Measurements from ENCODE around the gene ASIC4.

ASIC4 gene

DNA sequence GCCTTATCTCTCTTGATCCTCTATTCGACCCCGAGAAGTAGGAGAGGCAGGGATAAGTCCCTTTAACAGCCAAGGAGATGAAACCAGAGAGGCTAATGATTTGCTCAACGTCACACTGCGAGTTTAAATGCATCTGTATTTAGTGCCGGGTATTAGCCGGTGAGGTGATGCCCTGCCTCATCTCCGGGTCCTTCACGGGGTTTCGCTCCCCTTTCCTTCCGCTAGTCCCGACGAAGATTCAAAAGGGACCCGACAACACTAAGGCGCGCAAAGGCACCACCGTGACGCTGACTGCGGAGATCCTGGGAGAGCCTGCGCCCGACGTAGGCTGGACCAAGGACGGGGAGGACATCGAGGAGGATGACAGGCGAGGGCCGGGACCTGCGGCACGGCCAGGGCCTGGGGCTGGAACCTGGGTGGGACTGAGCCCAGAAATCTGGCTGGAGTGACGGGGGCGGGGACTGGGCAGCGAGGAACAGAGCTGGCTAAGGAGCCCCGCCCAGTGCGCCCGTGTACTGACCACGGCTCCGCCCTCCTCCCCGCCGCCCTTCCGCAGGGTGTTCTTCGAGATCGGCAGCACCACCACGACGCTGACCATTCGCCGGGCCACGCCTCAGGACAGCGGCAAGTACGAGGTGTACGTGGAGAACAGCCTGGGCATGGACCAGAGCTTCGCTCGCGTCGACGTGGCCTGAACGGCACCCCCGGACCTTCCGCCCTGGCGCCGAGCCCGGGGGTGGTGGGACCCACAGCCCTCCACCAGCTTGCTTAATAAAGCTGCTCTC is 16.6 kb upstream of the ASIC4 start:
- DNase-seq (ENCODE audit: low read depth), result no peak

DNA sequence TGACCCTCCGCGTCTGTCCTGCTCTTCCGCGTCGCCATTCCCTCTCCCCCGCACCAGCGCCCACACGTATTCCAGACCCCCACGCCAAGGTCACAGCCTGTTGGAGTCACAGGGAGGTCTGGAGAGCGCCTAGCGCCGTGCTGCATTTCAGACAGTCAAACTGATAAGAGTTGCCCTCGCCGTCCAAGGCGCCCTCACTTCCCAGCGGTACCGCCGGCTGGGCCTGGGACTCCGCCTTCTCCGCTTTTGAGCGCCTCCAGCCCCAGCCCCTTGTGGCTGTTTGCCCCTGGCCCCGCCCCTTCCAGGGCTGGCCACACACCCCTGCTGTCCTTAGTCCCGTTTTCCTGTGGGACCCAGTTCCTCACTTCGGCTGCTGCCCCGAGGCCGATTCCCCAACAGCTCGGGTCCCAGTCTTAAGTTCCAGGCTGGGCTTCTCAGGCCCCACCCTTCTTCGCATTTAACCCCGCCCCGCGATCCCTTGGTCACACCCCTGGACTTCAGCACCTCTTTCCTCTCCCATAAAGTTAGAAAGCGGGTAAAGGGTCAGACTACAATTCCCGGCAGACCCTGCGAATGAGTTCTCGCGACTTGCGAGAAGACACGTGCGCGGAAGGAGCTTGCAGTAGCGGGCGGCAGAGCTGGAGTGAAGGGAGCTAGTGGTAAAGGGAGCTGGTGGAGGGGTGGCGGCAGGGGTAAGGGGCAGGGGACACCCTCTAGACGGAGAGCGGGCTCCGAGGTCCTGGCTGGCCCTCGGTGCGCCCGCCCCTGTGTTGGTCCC is 15.8 kb upstream of the ASIC4 start, which contains the start of gene GMPPA:
Gene GMPPA (plus strand): TSS at position 612 of the 778 bp plus-strand sequence. CDS start 1,085 bp downstream, outside the sequence.
- DNase-seq (ENCODE audit: low read depth), result peak; percentile 84

DNA sequence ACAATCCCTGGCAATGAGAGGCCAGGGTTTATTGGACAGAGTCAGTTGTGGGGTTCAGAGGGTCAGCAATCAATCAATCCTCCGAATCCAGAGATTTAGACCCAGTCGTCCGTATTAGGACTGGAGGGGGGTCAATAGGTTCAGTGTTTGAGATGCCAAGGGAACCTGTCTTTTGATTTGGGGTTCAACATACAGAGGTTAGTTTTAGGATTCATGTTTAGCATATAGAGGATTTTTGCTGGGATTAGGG is 15.3 kb upstream of the ASIC4 start:
- DNase-seq (ENCODE audit: low read depth), result no peak

DNA sequence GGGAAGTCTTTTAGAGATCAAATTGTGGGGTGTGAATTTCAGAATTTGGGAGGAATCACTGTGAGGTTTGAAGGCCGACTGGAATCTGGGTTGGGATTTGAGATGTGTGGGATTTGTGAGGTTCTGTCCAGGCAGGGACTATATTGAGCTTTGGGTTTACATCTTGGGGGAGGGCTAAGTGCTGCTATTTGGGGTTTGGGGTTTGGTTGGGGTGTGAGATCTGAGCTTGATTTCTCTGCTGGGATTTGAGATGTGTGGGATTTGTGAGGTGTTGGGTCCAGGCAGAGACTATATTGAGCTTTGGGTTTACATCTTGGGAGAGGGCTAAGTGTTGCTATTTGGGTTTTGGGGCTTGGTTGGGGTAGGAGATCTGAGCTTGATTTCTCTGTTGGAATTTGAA is 14.7 kb upstream of the ASIC4 start:
- DNase-seq (ENCODE audit: low read depth), result no peak

DNA sequence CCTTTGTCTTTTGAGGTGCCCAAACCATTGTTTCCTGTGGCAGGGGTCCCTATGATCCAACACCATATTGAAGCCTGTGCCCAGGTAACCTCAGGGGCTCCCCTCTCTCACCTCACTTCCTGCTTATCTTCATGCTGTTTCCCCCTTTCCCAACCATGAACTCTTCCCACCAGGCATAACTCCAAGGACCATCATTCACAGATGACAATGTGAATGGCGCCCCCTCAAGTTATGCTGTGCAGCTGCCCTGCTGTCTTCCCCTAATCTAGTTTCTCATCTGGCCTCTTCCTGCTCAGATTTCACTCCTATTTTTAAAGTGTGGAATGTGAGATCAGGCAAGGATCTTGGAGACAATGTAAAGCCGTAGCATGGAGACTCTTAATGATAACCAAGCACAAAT is 14.1 kb upstream of the ASIC4 start:
- DNase-seq (ENCODE audit: low read depth), result no peak

DNA sequence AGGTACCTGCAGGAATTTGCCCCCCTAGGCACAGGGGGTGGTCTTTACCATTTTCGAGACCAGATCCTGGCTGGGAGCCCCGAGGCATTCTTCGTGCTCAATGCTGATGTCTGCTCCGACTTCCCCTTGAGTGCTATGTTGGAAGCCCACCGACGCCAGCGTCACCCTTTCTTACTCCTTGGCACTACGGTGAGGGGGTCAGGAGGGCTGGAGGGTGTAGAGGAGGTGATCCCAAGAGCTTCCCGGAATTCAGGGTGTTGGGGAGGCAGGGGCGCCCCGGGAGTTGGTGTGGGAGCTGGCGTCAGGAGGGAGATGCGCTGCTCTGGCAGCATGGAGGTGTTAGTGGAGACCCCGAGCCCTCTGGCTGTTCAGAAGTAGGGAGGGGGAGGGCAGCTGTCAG is 12.4 kb upstream of the ASIC4 start:
- no peak for DNase-seq (ENCODE audit: low read depth)

DNA sequence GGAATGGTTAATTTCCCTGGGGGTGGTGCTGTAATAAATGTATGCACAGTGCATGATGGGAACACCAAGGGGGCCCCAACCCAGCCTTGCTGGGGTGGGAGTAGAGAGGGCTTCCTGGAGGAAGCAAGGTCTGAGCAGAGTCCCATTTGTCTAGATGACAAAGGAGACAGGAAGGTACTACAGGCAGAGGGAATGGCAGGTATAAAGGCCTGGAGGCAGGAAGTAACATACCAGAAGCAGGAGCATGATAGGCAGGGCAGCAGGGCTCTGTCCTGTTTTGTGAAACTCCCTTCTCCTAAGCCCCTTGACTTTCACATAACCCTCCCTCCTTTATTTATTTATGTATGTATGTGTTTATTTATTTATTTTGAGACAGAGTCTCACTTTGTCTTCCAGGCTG is 11.7 kb upstream of the ASIC4 start:
- DNase-seq (ENCODE audit: low read depth), result no peak

DNA sequence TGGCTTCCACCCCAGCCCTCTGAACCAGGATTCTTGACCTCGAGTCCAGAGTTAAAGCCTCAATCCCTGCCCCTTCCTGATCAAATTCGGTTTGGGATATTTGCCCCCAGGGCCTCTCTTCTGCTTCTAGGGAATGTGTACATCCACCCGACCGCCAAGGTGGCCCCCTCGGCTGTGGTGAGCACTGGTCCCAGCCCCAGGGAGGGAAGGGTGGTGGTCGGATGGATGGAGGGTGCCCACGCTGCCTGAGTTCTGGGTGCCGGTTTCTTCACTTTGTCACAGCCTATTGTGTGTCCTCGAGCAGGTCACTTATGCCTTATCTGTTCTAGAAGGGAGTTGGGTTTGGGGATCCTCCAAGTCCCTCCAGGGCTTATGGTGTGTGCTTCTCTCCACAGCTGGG is 8.7 kb upstream of the ASIC4 start:
- no peak for DNase-seq (ENCODE audit: low read depth)

DNA sequence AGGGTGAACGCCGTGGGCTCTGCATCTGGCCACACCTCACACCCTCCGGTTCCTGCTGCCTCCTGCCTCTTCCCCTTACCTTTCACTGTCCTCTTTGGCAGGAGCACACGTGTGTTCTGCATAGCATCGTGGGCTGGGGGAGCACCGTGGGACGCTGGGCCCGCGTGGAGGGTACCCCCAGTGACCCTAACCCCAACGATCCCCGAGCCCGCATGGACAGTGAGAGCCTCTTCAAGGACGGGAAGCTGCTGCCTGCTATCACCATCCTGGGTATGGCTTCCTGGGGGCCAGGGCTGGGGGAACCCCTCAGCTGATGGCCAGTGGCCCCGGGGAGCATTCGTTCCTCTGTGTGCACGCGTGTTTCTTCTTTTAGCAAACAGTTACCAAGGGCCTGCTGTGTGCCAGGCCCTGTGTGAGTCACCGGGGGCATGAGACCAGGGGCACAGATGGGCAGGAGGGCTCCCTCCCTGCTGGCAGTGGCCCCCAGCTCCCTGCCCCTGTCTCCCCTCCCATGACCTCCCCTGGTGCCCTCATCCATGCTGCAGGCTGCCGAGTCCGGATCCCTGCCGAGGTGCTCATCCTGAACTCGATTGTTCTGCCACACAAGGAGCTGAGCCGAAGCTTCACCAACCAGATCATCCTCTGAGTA is 8.0 kb upstream of the ASIC4 start:
- no peak for DNase-seq (ENCODE audit: low read depth)

DNA sequence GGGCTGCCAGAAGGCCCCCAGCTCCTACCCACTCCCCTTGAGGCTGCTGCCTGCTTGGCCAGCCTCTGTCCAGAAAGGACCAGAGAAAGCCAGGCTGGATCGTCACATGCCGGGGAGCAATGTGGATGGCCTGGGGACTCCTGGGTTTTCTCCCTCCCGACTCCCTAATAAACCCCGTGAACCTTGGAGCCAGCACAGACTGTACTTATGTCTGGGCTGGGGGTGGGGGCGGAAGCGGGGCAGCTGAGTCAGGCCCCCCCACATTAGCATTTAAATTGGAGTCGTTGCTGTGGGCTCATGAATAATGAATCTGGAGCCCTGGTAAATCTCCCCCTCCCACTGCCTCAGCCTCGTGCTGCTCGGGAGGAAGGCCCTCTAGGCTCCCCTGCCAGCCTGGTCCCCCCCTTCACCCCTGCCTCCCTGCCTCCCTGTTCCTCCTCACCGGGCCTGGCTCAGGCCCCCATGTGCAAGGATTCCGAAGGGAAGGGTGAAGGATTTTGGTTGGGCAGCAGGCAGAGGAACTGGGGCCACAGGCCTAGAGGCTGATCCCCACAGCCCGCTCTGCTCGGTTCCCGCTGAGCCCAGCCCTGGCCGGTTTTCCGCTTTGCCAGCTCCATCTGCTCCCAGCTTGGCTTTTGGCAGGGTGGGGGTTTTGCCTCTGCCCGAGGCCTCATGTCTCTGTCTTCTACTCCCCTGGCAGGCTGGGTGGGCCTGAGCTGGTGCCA is 7.3 kb upstream of the ASIC4 start:
- no peak for DNase-seq (ENCODE audit: low read depth)

DNA sequence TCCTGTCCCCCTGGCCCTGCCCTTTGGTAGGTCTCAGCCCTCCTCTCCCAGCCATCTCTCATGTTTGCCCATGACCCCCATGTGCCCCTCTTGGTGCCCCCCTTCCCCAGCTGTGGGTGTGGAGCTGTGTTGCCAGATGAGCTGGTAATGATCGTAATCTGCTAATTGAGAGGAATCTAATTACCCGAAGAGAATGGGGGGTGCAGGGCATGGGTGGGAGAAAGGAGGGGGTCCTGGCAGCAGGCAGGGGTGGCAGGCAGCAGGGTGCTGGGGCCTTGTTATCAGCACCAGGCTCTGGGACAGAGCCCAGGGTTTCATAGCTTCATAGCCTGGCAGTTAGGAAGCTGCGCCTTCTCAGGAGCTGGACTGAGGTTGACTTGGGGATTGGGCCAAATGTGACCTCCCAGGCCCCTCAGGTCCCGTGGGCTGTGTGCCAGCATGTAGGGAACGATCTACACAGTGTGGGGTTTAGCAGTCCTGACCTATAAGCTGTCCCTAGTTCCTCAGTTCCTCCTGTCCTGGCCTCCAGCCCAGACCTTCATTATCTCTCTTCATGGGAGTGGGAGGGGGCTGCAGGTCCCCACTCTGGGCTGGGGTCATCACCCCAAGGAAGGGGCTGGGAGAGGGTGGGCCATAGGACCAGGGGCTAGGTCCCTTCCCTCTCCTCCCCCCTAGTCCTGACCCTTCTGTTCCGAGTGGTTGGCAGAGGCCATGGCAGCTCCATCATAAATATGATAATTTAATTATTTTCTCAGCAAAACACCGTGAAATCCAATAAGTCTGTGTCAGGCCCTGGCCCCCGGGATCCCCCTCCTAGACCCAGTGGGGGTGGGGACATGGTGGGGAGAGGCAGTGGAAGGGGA is 6.5 kb upstream of the ASIC4 start:
- no peak for DNase-seq (ENCODE audit: low read depth)

DNA sequence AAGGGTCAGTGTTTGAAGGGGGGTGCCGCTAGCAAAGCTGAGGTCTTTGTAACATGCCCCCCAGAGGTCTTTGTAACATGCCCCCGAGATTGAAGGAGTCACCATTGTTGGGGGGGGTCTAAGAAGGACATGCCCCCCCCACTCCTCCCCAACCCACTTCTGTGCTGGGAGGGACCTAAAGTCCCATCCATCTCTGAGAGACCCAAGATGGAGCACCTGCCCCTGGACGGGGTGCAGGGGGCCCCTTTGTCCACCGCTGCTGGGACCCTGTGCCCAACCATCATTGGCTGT is 5.9 kb upstream of the ASIC4 start:
- DNase-seq (ENCODE audit: low read depth), result no peak

DNA sequence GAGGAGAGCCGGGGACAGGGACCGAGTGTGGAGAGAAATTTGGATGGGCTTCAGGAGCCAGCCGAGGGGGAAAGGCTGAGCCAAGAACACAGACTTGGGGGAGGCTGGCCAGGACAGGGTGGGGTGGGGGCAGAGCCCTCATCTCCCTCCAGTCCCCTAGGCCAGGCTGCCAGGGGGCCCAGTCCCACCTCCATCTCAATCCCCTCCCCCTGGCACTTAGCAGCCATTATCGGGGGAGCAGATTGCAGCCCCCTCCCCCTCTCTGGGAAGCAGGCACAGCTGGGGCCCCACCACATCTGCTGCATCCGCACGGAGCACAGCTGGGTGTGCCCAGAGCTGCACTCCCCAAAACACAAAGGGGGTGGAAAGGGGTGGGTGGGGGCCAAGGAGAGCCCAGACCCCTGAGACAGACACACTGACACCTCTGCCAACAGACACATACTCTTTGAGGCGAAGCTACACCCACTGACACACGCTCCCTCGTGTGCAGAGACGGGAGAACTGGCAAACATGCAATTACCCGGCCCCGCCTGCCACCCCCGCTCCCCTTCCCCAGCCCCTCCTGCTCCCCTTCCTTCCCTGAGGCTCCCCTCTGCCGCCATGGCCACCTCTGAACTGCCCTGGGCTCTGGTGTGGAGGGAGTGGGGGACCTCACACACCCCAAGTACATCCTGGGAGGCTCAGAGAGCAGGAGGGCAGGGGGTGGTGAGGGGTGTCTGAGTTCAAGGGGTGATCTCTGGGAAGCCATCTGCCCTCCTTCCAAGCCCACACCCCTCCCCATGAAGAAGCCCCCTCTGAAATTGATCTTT is 5.1 kb upstream of the ASIC4 start:
- DNase-seq (ENCODE audit: low read depth), result no peak

DNA sequence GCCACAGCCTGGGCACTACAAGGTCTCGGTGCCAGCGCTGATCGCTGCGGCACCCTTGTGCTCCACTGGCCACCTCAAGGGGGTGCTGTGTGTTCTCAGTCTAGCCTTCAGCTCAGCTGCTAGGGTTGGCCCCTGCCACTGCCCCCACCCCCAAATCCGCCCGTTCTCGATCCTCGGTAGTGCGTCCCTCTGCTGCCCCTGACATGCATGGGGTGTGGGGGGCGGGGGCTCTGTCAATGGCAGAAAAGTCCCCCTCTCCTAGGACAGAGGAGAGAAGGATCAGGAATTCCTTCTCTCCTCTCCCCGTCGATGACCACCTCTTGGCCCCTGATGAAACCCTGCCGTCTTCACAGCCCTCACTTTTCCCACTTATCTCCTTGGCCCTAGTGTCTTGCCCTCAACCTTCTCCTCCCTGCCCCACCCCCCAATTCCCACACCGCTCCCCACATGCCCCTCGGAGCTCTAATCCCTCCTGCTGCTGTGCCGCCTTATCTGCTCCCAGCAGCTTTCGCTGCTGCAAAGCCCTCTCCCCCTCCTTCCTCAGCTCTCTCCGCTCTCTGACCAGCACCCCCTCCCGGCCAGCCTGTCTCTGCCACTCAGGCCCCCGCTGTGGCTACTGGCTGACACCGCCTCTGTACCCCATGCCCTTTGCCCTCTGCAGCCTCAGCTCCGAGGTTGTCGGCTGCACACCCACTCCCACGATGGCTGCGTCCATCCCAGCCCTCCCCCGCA is 4.3 kb upstream of the ASIC4 start:
- DNase-seq (ENCODE audit: low read depth), result peak; percentile 33

DNA sequence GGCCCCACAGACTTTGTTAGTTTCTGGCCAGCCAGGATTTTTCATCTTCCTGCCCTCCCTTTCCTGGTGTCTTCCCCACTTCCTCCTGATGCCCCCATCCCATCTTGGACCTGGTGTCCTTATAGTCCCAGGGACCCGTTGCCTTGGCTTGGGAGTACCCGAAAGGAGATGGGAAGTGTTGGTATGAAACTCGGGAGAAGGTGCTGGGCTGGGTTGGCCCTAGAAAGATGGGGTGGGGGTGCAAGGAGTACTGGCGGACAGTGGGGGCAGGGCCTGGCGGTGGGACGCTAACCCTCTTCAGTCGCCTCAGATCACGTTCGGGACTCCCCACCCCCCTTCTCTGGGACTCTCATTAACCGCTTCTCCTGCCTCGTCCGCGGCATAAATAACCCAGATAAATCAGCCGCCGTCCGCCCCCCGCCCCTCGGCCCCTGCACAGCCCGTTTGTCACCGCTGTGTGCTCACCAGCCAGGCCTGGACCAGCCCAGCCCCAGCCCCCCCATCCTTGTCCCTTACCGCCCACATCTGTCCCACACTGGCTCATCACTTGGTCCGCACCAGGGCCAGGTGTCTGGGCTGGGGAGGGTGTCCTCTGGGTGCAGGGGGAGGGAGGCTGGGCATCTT is 3.7 kb upstream of the ASIC4 start:
- no peak for DNase-seq (ENCODE audit: low read depth)

DNA sequence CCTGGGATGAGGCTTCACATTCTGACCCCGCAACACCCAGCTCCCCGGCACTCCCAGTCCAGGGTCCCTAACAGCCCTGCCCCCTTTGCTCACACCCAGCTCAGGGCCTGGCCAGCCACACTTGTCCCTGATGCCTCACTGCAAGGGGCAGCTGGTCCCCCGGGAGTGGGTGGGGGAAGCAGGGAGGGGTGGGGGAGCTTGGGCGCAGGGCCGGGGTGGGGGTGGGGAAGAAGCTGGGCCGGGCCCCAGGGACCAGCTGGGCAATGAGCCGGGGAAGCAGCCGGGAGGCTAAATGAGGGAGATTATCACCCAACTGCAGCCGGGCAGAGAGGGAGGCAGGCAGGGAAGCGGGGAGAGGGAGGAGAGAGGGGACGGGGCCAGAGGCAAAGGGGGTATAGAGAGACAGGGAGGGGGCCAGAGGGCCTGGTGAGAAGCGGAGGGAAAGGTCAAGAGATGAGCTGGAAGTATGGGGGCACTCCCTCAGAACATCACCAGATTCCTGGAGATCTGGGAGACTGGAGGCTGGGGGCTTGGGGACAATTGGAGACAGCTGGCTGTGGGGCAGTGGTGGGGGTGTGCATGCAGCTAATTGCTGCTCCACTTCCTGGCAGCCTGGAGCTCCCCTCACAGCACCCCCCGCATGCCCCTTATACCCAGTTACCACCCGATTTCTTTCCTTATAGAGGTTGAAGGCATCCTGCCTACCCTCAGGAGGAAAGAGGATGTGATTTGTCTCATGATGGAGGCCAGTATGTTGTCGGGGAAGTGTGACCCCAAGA is 2.5 kb upstream of the ASIC4 start:
- no peak for DNase-seq (ENCODE audit: low read depth)

DNA sequence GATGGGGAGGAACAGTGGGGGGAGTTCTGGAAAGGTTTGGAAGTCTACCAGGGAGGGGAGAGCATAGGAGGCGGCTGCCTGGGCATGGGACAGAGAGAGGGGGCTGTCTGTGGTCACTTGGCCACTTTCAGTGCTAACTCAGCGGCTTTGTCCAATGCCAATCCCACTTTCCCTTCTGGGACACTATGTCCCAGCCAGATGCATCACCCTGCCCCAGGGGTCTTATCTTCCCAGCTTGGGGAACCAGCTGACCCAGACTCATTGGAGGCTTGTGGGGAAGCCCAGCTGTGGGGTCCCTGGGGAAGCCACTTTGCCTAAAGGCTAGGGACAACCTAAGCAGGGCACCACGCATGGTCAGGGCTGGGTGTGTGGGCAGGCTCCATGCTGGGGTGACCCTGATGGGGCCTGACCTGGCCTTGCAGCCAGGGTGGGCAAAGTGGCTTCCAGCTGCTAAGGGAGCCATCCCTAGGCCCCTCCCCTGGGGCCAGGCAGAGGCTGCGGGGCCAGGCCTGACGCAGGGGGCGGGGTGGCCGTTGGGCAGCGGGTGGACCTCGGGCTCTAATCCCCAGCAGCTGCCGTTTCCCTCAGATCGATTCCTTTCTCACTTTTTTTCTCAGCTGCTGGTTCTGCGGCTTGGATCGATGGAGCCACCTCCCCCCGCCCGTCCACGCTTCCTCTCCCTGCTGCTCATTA is 1.6 kb upstream of the ASIC4 start:
- no peak for DNase-seq (ENCODE audit: low read depth)

DNA sequence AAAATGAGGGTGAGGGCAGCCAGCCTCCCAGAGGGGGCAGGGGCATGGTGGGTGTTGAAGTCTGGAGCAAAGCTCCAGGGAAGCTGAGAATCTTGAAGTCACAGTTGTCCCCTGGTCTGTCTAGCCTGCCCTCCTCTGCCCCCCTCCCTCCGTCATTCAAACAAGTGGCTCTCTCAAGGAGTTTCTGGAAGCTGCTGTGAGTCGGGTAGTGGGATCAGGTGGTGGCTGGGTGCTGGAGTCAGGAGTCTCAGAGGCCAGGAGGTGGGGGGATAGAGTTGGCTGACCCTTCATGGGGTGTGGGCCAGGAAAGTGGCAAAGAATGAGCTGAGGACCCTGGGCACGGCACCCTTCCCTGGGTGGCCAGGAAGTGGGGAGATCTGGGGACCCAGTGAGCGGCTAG is 495 bp upstream of the ASIC4 start:
- no peak for DNase-seq (ENCODE audit: low read depth)
